Measurements from ENCODE around the gene CEACAM16. TPM values are rescaled to one million over a fixed set of nuclear protein-coding genes. Genes with fewer than 3 reads are reported as not detected.

The CEACAM16 gene
- total and polyA plus RNA-seq, 9 of the 15 experiments (the other 6 are each of a cell fraction or from before 2014, with no cell fraction given) = not detected

- H3K36me3 ChIP-seq (ENCODE audit: control insufficient read depth, insufficient read depth, low read length) = no peaks in the 10 kb centered on the region
- TSS peak; percentile 49 for BruUV-seq (replicated peaks)
- POLR2A ChIA-PET = interaction anchor here (1.8 kb wide), 1 partner anchor 11 kb away, joined by 16 read pairs; no protein-coding TSS in a partner anchor
- H3K9me3 ChIP-seq (replicated peaks; ENCODE audit: control insufficient read depth, insufficient read depth, low read depth, low read length) = no peaks in the 10 kb centered on the region
- intact Hi-C loops (cut with micrococcal nuclease) = no loop called here
- H2AFZ ChIP-seq (ENCODE audit: low read depth, low read length) = peak overlapping the region; percentile 80
- no peaks in the 10 kb centered on the region for H3K79me2 ChIP-seq (ENCODE audit: control insufficient read depth, insufficient read depth, low read length)
- H3K27me3 ChIP-seq (ENCODE audit: control insufficient read depth in 2 of 2, insufficient read depth in 2 of 2, low read length in 2 of 2) = no peaks in the 10 kb centered on the region
- CTCF ChIA-PET (ENCODE audit: low intra/inter-chr PET ratio) = no interaction called here
- ATAC-seq (no peak), DNase-seq (ENCODE audit: extremely low read depth in 1 of 4, low spot score in 3 of 4) (no peak), FAIRE-seq (no peak)
- H3K9me1 ChIP-seq (ENCODE audit: control insufficient read depth, insufficient read depth, low read length) = no peaks in the 10 kb centered on the region
- in situ Hi-C loops (cut with MboI) = no loop called here
- peaks cover 22 to 52% of the 10 kb centered on the region in 2 experiments for H3K4me1 ChIP-seq (replicated peaks in 1 of 2; ENCODE audit: control insufficient read depth in 2 of 2, insufficient read depth in 2 of 2, low read length in 2 of 2)
- H3K27ac ChIP-seq (ENCODE audit: extremely low read depth, low read depth, low read length) = peak overlapping the region; percentile 77
- WGBS (ENCODE audit: insufficient coverage, low coverage, missing lambda C conversion rate) = 11% methylated on average over 11 of the region's 11 CpGs
- peak overlapping the region; percentile 69 to 85 for H3K9ac ChIP-seq (ENCODE audit: insufficient read depth in 1 of 2, low read depth in 2 of 2, low read length in 2 of 2)
- peak overlapping the region; percentile 78 for H3K4me2 ChIP-seq (ENCODE audit: insufficient read depth, low read length)
- peak overlapping the region; percentile 36; the same call in 1 of the 2 replicates for H3K4me3 ChIP-seq
- no peaks in the 10 kb centered on the region for H4K20me1 ChIP-seq (replicated peaks; ENCODE audit: control insufficient read depth, insufficient read depth, low read length)
- TF ChIP-seq ETV5 (CRISPR knock-in tag; IDR thresholded peaks at IDR 0.05; ENCODE audit: low read depth) (0 out of 2 replicates have a peak, but pooled peaks have one; percentile 6), KDM2B (CRISPR knock-in tag; IDR thresholded peaks at IDR 0.05) (no peak), TAF15 (IDR thresholded peaks at IDR 0.05; ENCODE audit: low read depth, low read length) (no peak), SNRNP70 (optimal IDR thresholded peaks at IDR 0.05; ENCODE audit: low read depth, low read length) (no peak)
- TF ChIP-seq, protein P1, sequence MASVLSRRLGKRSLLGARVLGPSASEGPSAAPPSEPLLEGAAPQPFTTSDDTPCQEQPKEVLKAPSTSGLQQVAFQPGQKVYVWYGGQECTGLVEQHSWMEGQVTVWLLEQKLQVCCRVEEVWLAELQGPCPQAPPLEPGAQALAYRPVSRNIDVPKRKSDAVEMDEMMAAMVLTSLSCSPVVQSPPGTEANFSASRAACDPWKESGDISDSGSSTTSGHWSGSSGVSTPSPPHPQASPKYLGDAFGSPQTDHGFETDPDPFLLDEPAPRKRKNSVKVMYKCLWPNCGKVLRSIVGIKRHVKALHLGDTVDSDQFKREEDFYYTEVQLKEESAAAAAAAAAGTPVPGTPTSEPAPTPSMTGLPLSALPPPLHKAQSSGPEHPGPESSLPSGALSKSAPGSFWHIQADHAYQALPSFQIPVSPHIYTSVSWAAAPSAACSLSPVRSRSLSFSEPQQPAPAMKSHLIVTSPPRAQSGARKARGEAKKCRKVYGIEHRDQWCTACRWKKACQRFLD (CRISPR knock-in tag; IDR thresholded peaks at IDR 0.05) = 0 out of 2 replicates have a peak, but pooled peaks have one; percentile 45
- TF ChIP-seq, protein P2, sequence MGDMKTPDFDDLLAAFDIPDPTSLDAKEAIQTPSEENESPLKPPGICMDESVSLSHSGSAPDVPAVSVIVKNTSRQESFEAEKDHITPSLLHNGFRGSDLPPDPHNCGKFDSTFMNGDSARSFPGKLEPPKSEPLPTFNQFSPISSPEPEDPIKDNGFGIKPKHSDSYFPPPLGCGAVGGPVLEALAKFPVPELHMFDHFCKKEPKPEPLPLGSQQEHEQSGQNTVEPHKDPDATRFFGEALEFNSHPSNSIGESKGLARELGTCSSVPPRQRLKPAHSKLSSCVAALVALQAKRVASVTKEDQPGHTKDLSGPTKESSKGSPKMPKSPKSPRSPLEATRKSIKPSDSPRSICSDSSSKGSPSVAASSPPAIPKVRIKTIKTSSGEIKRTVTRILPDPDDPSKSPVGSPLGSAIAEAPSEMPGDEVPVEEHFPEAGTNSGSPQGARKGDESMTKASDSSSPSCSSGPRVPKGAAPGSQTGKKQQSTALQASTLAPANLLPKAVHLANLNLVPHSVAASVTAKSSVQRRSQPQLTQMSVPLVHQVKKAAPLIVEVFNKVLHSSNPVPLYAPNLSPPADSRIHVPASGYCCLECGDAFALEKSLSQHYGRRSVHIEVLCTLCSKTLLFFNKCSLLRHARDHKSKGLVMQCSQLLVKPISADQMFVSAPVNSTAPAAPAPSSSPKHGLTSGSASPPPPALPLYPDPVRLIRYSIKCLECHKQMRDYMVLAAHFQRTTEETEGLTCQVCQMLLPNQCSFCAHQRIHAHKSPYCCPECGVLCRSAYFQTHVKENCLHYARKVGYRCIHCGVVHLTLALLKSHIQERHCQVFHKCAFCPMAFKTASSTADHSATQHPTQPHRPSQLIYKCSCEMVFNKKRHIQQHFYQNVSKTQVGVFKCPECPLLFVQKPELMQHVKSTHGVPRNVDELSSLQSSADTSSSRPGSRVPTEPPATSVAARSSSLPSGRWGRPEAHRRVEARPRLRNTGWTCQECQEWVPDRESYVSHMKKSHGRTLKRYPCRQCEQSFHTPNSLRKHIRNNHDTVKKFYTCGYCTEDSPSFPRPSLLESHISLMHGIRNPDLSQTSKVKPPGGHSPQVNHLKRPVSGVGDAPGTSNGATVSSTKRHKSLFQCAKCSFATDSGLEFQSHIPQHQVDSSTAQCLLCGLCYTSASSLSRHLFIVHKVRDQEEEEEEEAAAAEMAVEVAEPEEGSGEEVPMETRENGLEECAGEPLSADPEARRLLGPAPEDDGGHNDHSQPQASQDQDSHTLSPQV (IDR thresholded peaks at IDR 0.05) = peak; percentile 64
- TF ChIP-seq, protein P3, sequence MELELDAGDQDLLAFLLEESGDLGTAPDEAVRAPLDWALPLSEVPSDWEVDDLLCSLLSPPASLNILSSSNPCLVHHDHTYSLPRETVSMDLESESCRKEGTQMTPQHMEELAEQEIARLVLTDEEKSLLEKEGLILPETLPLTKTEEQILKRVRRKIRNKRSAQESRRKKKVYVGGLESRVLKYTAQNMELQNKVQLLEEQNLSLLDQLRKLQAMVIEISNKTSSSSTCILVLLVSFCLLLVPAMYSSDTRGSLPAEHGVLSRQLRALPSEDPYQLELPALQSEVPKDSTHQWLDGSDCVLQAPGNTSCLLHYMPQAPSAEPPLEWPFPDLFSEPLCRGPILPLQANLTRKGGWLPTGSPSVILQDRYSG (tag; conservative IDR thresholded peaks at IDR 0.05; ENCODE audit: low read depth) = peak; percentile 66; the same call in 1 of the 2 replicates
Measured at GRCh38 chr19:44754750-44755080, 55.8 kb downstream of the CEACAM16 start.
